CD4-positive, alpha-beta T cell treated with Interleukin-4 for 4 hours (primary cell): Measurements from ENCODE around the gene OTUB1.

ENCODE experiments used
- DNase-seq: peaks from one replicate; pipeline ENCODE4 v3.0.0-alpha.2; 2020

The OTUB1 gene

GRCh38 chr11:63978551-63979239 lies 7.5 kb upstream of the OTUB1 start:
- DNase-seq, result no peak

- DNase-seq, result no peak
These were observed 6.8 kb upstream of the OTUB1 start for GRCh38 chr11:63979426-63979825.

- peak; percentile 71 for DNase-seq
These were observed 454 bp upstream of the OTUB1 start for GRCh38 chr11:63985812-63986155.

- no peak for DNase-seq
These were observed 785 bp downstream of the OTUB1 start for GRCh38 chr11:63986932-63987513.

GRCh38 chr11:63991558-63991957 lies 5.3 kb downstream of the OTUB1 start:
- DNase-seq, result no peak

GRCh38 chr11:63993100-63993499 lies 6.9 kb downstream of the OTUB1 start:
- DNase-seq, result no peak

- no peak for DNase-seq
These were observed 7.8 kb downstream of the OTUB1 start for GRCh38 chr11:63993993-63994392.

- no peak for DNase-seq
These were observed 10.3 kb downstream of the OTUB1 start for GRCh38 chr11:63996512-63996911.

GRCh38 chr11:63997104-63997700 lies 11.0 kb downstream of the OTUB1 start:
- no peak for DNase-seq

- DNase-seq, result no peak
These were observed 11.6 kb downstream of the OTUB1 start for GRCh38 chr11:63997801-63998337.

GRCh38 chr11:63998558-63999348 lies 12.5 kb downstream of the OTUB1 start:
- DNase-seq, result no peak

GRCh38 chr11:63999349-64000025 lies 13.2 kb downstream of the OTUB1 start:
- peak; percentile 50 for DNase-seq

- DNase-seq, result peak; percentile 53
These were observed 13.9 kb downstream of the OTUB1 start for GRCh38 chr11:64000026-64000739.

- DNase-seq, result no peak
These were observed 14.7 kb downstream of the OTUB1 start for GRCh38 chr11:64000740-64001483.

- DNase-seq, result no peak
These were observed 15.5 kb downstream of the OTUB1 start for GRCh38 chr11:64001484-64002420.

- no peak for DNase-seq
These were observed 17.8 kb downstream of the OTUB1 start for GRCh38 chr11:64003807-64004589.

GRCh38 chr11:64004590-64004984 lies 18.3 kb downstream of the OTUB1 start:
- no peak for DNase-seq

GRCh38 chr11:64005691-64006090 lies 19.5 kb downstream of the OTUB1 start:
- DNase-seq, result no peak

GRCh38 chr11:64006398-64006797 lies 20.2 kb downstream of the OTUB1 start:
- DNase-seq, result no peak
